WTC11 (cell line): ENCODE data around the gene ACTRT3. TPM values are rescaled to one million over a fixed set of nuclear protein-coding genes. Genes with fewer than 3 reads are reported as not detected.
A peak's percentile ranks its signal among the peaks of the same experiment; 100 is the strongest.

ENCODE experiments used
- ATAC-seq: fragments of 200-7000 bp; cut with Tn5 transposase; 2 replicates; pipeline ENCODE4 v1.10.0; 2021; ENCODE audit warnings: mild to moderate bottlenecking, moderate library complexity
- CTCF ChIA-PET: fragments of 300-600 bp; sonication (Branson Sonifier 250); formaldehyde crosslinking; loops from one replicate; lab custom pipeline; 2021; ENCODE audit warnings: antibody characterized with exemption; lab: Charles Lee
- POLR2A ChIA-PET: fragments of 350-600 bp; sonication (Branson Sonifier 250); formaldehyde crosslinking; loops from one replicate; lab custom pipeline; 2021; ENCODE audit warnings: antibody characterized with exemption; lab: Charles Lee
- DNase-seq: peaks from one replicate; pipeline ENCODE4 v3.0.0; 2021; ENCODE audit warnings: low spot score
- H3K27ac Mint-ChIP-seq: 2 replicates; pipeline ENCODE4 v1.8.0; 2021; ENCODE audit warnings: mixed read lengths
- H3K27me3 Mint-ChIP-seq: 2 replicates; pipeline ENCODE4 v1.8.0; 2021; ENCODE audit warnings: low read depth, mild to moderate bottlenecking, moderate library complexity, mixed read lengths
- H3K36me3 Mint-ChIP-seq: 2 replicates; pipeline ENCODE4 v1.8.0; 2021; ENCODE audit warnings: mixed read lengths
- H3K4me1 Mint-ChIP-seq: 2 replicates; pipeline ENCODE4 v1.8.0; 2022; ENCODE audit warnings: mixed read lengths
- H3K4me3 Mint-ChIP-seq: 2 replicates; pipeline ENCODE4 v1.8.0; 2021; ENCODE audit warnings: mild to moderate bottlenecking, moderate library complexity, mixed read lengths
- H3K9me3 Mint-ChIP-seq: 2 replicates; pipeline ENCODE4 v1.8.0; 2021; ENCODE audit warnings: mixed read lengths
- AFF4 ChIP-seq: sonication (generic); formaldehyde crosslinking; IDR thresholded peaks from 2 replicates; pipeline ENCODE4 v1.8.1; 2023; ENCODE audit warnings: mild to moderate bottlenecking, missing genetic modification reagents, borderline replicate concordance
- ATF6 ChIP-seq: sonication (generic); formaldehyde crosslinking; IDR thresholded peaks from 2 replicates; pipeline ENCODE4 v1.8.1; 2023; ENCODE audit warnings: mild to moderate bottlenecking, missing genetic modification reagents
- E2F4 ChIP-seq: sonication (generic); formaldehyde crosslinking; IDR thresholded peaks from 2 replicates; pipeline ENCODE4 v1.8.1; 2022; ENCODE audit warnings: low read depth, mild to moderate bottlenecking, moderate library complexity, missing genetic modification reagents, borderline replicate concordance
- E2F5 ChIP-seq: sonication (generic); formaldehyde crosslinking; IDR thresholded peaks from 2 replicates; pipeline ENCODE4 v1.8.1; 2022; ENCODE audit warnings: mild to moderate bottlenecking, moderate library complexity, missing genetic modification reagents
- FOXP1 ChIP-seq: sonication (generic); formaldehyde crosslinking; IDR thresholded peaks from 2 replicates; pipeline ENCODE4 v1.8.0; 2022; ENCODE audit warnings: missing genetic modification reagents, mild to moderate bottlenecking, moderate library complexity, borderline replicate concordance
- GTF2I ChIP-seq: fragments of 250-450 bp; sonication (Bioruptor Pico); conservative IDR thresholded peaks from 2 replicates; pipeline ENCODE4 v1.4.0; 2021; ENCODE audit warnings: mild to moderate bottlenecking
- HMGXB4 ChIP-seq: sonication (generic); formaldehyde crosslinking; IDR thresholded peaks from 2 replicates; pipeline ENCODE4 v1.8.1; 2023; ENCODE audit warnings: mild to moderate bottlenecking, moderate library complexity, missing genetic modification reagents
- NFYB ChIP-seq: sonication (generic); formaldehyde crosslinking; conservative IDR thresholded peaks from 2 replicates; pipeline ENCODE4 v1.8.0; 2022; ENCODE audit warnings: low read depth, missing genetic modification reagents
- PREB ChIP-seq: sonication (generic); formaldehyde crosslinking; IDR thresholded peaks from 2 replicates; pipeline ENCODE4 v1.8.1; 2022; ENCODE audit warnings: mild to moderate bottlenecking, missing genetic modification reagents, moderate library complexity, borderline replicate concordance
- TCF7 ChIP-seq: sonication (generic); formaldehyde crosslinking; IDR thresholded peaks from 2 replicates; pipeline ENCODE4 v1.8.0; 2022; ENCODE audit warnings: mild to moderate bottlenecking, low read depth, missing genetic modification reagents, moderate library complexity
- TEAD1 ChIP-seq: sonication (generic); formaldehyde crosslinking; IDR thresholded peaks from 2 replicates; pipeline ENCODE4 v1.8.0; 2022; ENCODE audit warnings: mild to moderate bottlenecking, missing genetic modification reagents
- USF2 ChIP-seq: sonication (generic); formaldehyde crosslinking; IDR thresholded peaks from 2 replicates; pipeline ENCODE4 v1.8.1; 2023; ENCODE audit warnings: mild to moderate bottlenecking, missing genetic modification reagents, moderate library complexity
- ZBTB21 ChIP-seq: sonication (generic); formaldehyde crosslinking; IDR thresholded peaks from 2 replicates; pipeline ENCODE4 v1.8.1; 2023; ENCODE audit warnings: mild to moderate bottlenecking, missing genetic modification reagents, borderline replicate concordance
- ZMAT4 ChIP-seq: fragments of 250-450 bp; sonication (Bioruptor Pico); IDR thresholded peaks from 2 replicates; pipeline ENCODE4 v1.9.0; 2021; ENCODE audit warnings: mild to moderate bottlenecking
- ZNF138 ChIP-seq: sonication (generic); formaldehyde crosslinking; conservative IDR thresholded peaks from 2 replicates; pipeline ENCODE4 v1.8.1; 2022; ENCODE audit warnings: mild to moderate bottlenecking, moderate library complexity, missing genetic modification reagents
- ZNF671 ChIP-seq: fragments of 250-450 bp; sonication (Bioruptor Pico); IDR thresholded peaks from 2 replicates; pipeline ENCODE4 v1.8.0; 2021; ENCODE audit warnings: mild to moderate bottlenecking
- total RNA-seq: library from RNA; stranded (reverse); gene quantifications from 3 replicates; pipeline ENCODE4 v1.2.3, GENCODE V29; 2021

Gene ACTRT3
- total RNA-seq, 1 experiment from 2014 or later, result 2.3 TPM

- no peak for TF ChIP-seq PREB (CRISPR knock-in tag)
- no peak for TF ChIP-seq AFF4 (CRISPR knock-in tag)
Measured at GRCh38 chr3:169772305-169772896, 3.0 kb upstream of the ACTRT3 start (continued).

- TF ChIP-seq TEAD1 (CRISPR knock-in tag), result 0 out of 2 replicates have a peak, but pooled peaks have one; percentile 32
- no peak for TF ChIP-seq ZNF138 (CRISPR knock-in tag)
- 0 out of 2 replicates have a peak, but pooled peaks have one; percentile 39 for TF ChIP-seq ZMAT4 (CRISPR knock-in tag)
- no peak for TF ChIP-seq E2F5
- no peak for TF ChIP-seq ATF6 (CRISPR knock-in tag)
- no peak for TF ChIP-seq NFYB (CRISPR knock-in tag)
- peak; percentile 73; the same call in 1 of the 2 replicates for TF ChIP-seq HMGXB4 (CRISPR knock-in tag)
- no peak for TF ChIP-seq GTF2I (CRISPR knock-in tag)
- no peak for TF ChIP-seq ZBTB21 (CRISPR knock-in tag)
- TF ChIP-seq USF2 (CRISPR knock-in tag), result no peak
- TF ChIP-seq ZNF671, result no peak
- TF ChIP-seq E2F4, result no peak
- no peak for TF ChIP-seq FOXP1
- TF ChIP-seq TCF7 (CRISPR knock-in tag), result no peak
- DNase-seq (peak; percentile 53), ATAC-seq (peak; percentile 4; the same call in 1 of the 2 replicates)
- Mint-ChIP-seq H3K27ac (peak overlapping the region; percentile 100), H3K36me3 (peaks cover 15% of the 10 kb centered on the region; the same call in 1 of the 2 replicates), H3K4me1 (peaks cover 32% of the 10 kb centered on the region), H3K9me3 (no peaks in the 10 kb centered on the region), H3K27me3 (no peaks in the 10 kb centered on the region; the same call in 1 of the 2 replicates), H3K4me3 (peak overlapping the region; percentile 98)
- POLR2A ChIA-PET, result interaction anchor here (0.7 to 1.3 kb wide), 2 partner anchors 41 to 195 kb away, joined by 3 to 5 read pairs; partner anchors contain the start of genes LRRC34, LRRIQ4 and SEC62
- CTCF ChIA-PET, result interaction anchor here (0.6 to 0.9 kb wide), 3 partner anchors 41 to 710 kb away, joined by 3 to 4 read pairs (median 3); partner anchors contain the start of genes LRRC34 and LRRIQ4
Measured at GRCh38 chr3:169771497-169772304, 2.3 kb upstream of the ACTRT3 start.
